H9 (cell line): ENCODE measurements around the gene C1D. TPM values are rescaled to one million over a fixed set of nuclear protein-coding genes. Genes with fewer than 3 reads are reported as not detected.

ENCODE experiments used
- DNase-seq: peaks from one replicate; pipeline ENCODE4 v3.0.0-alpha.2; 2017
- H2AFZ ChIP-seq: one replicate; pipeline ENCODE4 v1.6.1; 2013; ENCODE audit warnings: mild to moderate bottlenecking, low read length, control low read depth, moderate library complexity
- H2AK5ac ChIP-seq: 2 replicates; pipeline ENCODE4 v1.6.1; 2013; ENCODE audit warnings: low read length, control low read depth, mixed read lengths; ENCODE audit not compliant: insufficient read length
- H2BK120ac ChIP-seq: one replicate; pipeline ENCODE4 v1.6.1; 2013; ENCODE audit warnings: low read depth, mild to moderate bottlenecking, low read length, control low read depth, inconsistent platforms; ENCODE audit not compliant: poor library complexity, severe bottlenecking
- H2BK12ac ChIP-seq: 2 replicates; pipeline ENCODE4 v1.6.1; 2013; ENCODE audit warnings: low read length, control low read depth, mixed read lengths, low read depth; ENCODE audit not compliant: insufficient read length
- H2BK15ac ChIP-seq: 2 replicates; pipeline ENCODE4 v1.6.1; 2013; ENCODE audit warnings: low read depth, low read length, control low read depth
- H2BK20ac ChIP-seq: one replicate; pipeline ENCODE4 v1.6.1; 2013; ENCODE audit warnings: low read depth, mild to moderate bottlenecking, low read length, control low read depth, inconsistent platforms; ENCODE audit not compliant: poor library complexity, severe bottlenecking
- H2BK5ac ChIP-seq: 2 replicates; pipeline ENCODE4 v1.6.1; 2013; ENCODE audit warnings: low read length, control low read depth, mixed read lengths; ENCODE audit not compliant: insufficient read length
- H3K14ac ChIP-seq: 2 replicates; pipeline ENCODE4 v1.6.1; 2013; ENCODE audit warnings: low read length, control low read depth; ENCODE audit not compliant: insufficient read depth
- H3K18ac ChIP-seq: 2 replicates; pipeline ENCODE4 v1.6.1; 2013; ENCODE audit warnings: low read depth, mild to moderate bottlenecking, mixed read lengths, low read length, control low read depth; ENCODE audit not compliant: insufficient read length
- H3K23ac ChIP-seq: 2 replicates; pipeline ENCODE4 v1.6.1; 2013; ENCODE audit warnings: low read length, control low read depth, mixed read lengths, low read depth; ENCODE audit not compliant: insufficient read length
- H3K23me2 ChIP-seq: 2 replicates; pipeline ENCODE4 v1.6.1; 2013; ENCODE audit warnings: low read depth, mild to moderate bottlenecking, mixed read lengths, low read length, control low read depth; ENCODE audit not compliant: insufficient read length, poor library complexity, severe bottlenecking
- H3K27ac ChIP-seq: 2 replicates; pipeline ENCODE4 v1.5.1; 2013; ENCODE audit warnings: low read length, control low read depth, mixed read lengths, low read depth; ENCODE audit not compliant: insufficient read length
- H3K27me3 ChIP-seq: 2 replicates; pipeline ENCODE4 v1.6.1; 2013; ENCODE audit warnings: low read length, control low read depth, inconsistent platforms; ENCODE audit not compliant: insufficient read depth
- H3K4ac ChIP-seq: 2 replicates; pipeline ENCODE4 v1.6.1; 2013; ENCODE audit warnings: low read depth, mild to moderate bottlenecking, control low read depth, inconsistent platforms, low read length, moderate library complexity
- H3K4me1 ChIP-seq: 2 replicates; pipeline ENCODE4 v1.6.1; 2013; ENCODE audit warnings: low read length, control low read depth, inconsistent platforms; ENCODE audit not compliant: insufficient read depth
- H3K4me2 ChIP-seq: 2 replicates; pipeline ENCODE4 v1.6.1; 2013; ENCODE audit warnings: low read length, control low read depth, mixed read lengths; ENCODE audit not compliant: insufficient read length, insufficient read depth
- H3K56ac ChIP-seq: 2 replicates; pipeline ENCODE4 v1.6.1; 2013; ENCODE audit warnings: low read depth, mild to moderate bottlenecking, mixed read lengths, low read length, control low read depth; ENCODE audit not compliant: insufficient read length
- H3K79me1 ChIP-seq: 2 replicates; pipeline ENCODE4 v1.6.1; 2013; ENCODE audit warnings: low read depth, mild to moderate bottlenecking, moderate library complexity, low read length, control low read depth, inconsistent platforms; ENCODE audit not compliant: insufficient read depth, poor library complexity, severe bottlenecking
- H3K79me2 ChIP-seq: 2 replicates; pipeline ENCODE4 v1.6.1; 2013; ENCODE audit warnings: low read length, control low read depth, inconsistent platforms; ENCODE audit not compliant: insufficient read depth
- H3K9ac ChIP-seq: 2 replicates; pipeline ENCODE4 v1.6.1; 2013; ENCODE audit warnings: low read length, control low read depth, mixed read lengths; ENCODE audit not compliant: insufficient read length; ENCODE audit errors: extremely low read depth
- H3K9me3 ChIP-seq: one replicate; pipeline ENCODE4 v1.6.1; 2013; ENCODE audit warnings: low read depth, low read length, inconsistent platforms; ENCODE audit not compliant: control insufficient read depth
- H3T11ph ChIP-seq: one replicate; pipeline ENCODE4 v1.6.1; 2013; ENCODE audit warnings: mild to moderate bottlenecking, low read length, control low read depth, inconsistent platforms
- H4K20me1 ChIP-seq: one replicate; pipeline ENCODE4 v1.6.1; 2013; ENCODE audit not compliant: control insufficient read depth, insufficient read length, insufficient read depth
- H4K5ac ChIP-seq: 2 replicates; pipeline ENCODE4 v1.6.1; 2013; ENCODE audit warnings: low read depth, mild to moderate bottlenecking, mixed read lengths, low read length, control low read depth; ENCODE audit not compliant: insufficient read length
- H4K8ac ChIP-seq: replicated peaks from 2 replicates; pipeline ENCODE4 v1.6.1; 2013; ENCODE audit warnings: low read length, control low read depth, mixed read lengths, low read depth; ENCODE audit not compliant: insufficient read length
- H4K91ac ChIP-seq: 2 replicates; pipeline ENCODE4 v1.6.1; 2013; ENCODE audit warnings: low read depth, mild to moderate bottlenecking, moderate library complexity, mixed read lengths, low read length, control low read depth; ENCODE audit not compliant: insufficient read length
- H3K27ac Mint-ChIP-seq, 3 experiments: 2 replicates in 2 of 3; 3 replicates in 1 of 3; pipeline ENCODE4 v1.8.0; 2020 to 2021; ENCODE audit warnings: mixed read lengths in 3 of 3, mild to moderate bottlenecking in 1 of 3, moderate library complexity in 1 of 3
- H3K27me3 Mint-ChIP-seq: 2 replicates; pipeline ENCODE4 v1.8.0; 2021; ENCODE audit warnings: low read depth, mild to moderate bottlenecking, moderate library complexity, mixed read lengths
- H3K36me3 Mint-ChIP-seq, 3 experiments: 2 replicates in 2 of 3; 3 replicates in 1 of 3; pipeline ENCODE4 v1.8.0; 2020 to 2021; ENCODE audit warnings: low read depth in 3 of 3, mixed read lengths in 3 of 3; ENCODE audit not compliant: insufficient read depth in 1 of 3
- H3K4me1 Mint-ChIP-seq, 2 experiments: 2 replicates each; pipeline ENCODE4 v1.8.0; 2020; ENCODE audit warnings: mixed read lengths in 2 of 2
- H3K4me3 Mint-ChIP-seq, 2 experiments: 2 replicates in 1 of 2; 3 replicates in 1 of 2; pipeline ENCODE4 v1.8.0; 2020 to 2021; ENCODE audit warnings: mild to moderate bottlenecking in 2 of 2, mixed read lengths in 2 of 2, moderate library complexity in 1 of 2
- H3K9me3 Mint-ChIP-seq, 2 experiments: 2 replicates in 1 of 2; 3 replicates in 1 of 2; pipeline ENCODE4 v1.8.0; 2020; ENCODE audit warnings: mild to moderate bottlenecking in 2 of 2, mixed read lengths in 2 of 2, moderate library complexity in 1 of 2
- CTCF ChIP-seq: fragments of 200-600 bp; sonication (generic); conservative IDR thresholded peaks from 3 replicates; pipeline ENCODE4 v1.8.0; 2021; ENCODE audit warnings: antibody characterized with exemption, mild to moderate bottlenecking
- total RNA-seq: library from RNA; stranded (reverse); gene quantifications from 2 replicates; pipeline ENCODE4 v1.2.1, GENCODE V29; 2021

Gene C1D
- total RNA-seq, 1 experiment from 2014 or later, result 19.7 TPM

GRCh38 chr2:68103709-68104055 is 40.9 kb upstream of the C1D start:
- H4K5ac ChIP-seq, result no peak overlapping the region
- no peaks in the 10 kb centered on the region for H3K4me1 ChIP-seq
- no peak overlapping the region for H2BK120ac ChIP-seq
- H3K23ac ChIP-seq, result no peak overlapping the region
- Mint-ChIP-seq H3K27ac (no peak overlapping the region), H3K4me3 (no peak overlapping the region), H3K9me3 (peaks cover 4 to 7% of the 10 kb centered on the region in 2 experiments; a peak in 2 of 5 replicates), H3K36me3 (peaks cover 0 to 4% (median 0%) of the 10 kb centered on the region in 3 experiments; a peak in 1 of 7 replicates), H3K4me1 (no peaks in the 10 kb centered on the region), H3K27me3 (no peaks in the 10 kb centered on the region)
- no peak overlapping the region for H2AK5ac ChIP-seq
- no peak overlapping the region for H3K4ac ChIP-seq
- no peak overlapping the region for H3K9ac ChIP-seq
- no peaks in the 10 kb centered on the region for H3K79me2 ChIP-seq
- no peak for DNase-seq
- no peak overlapping the region for H3K56ac ChIP-seq
- H3T11ph ChIP-seq, result no peak overlapping the region
- no peak overlapping the region for H3K27ac ChIP-seq
- no peak overlapping the region for H3K4me2 ChIP-seq
- no peak overlapping the region for H2BK5ac ChIP-seq
- no peak overlapping the region for H2BK12ac ChIP-seq
- no peaks in the 10 kb centered on the region for H4K20me1 ChIP-seq
- H3K79me1 ChIP-seq, result no peaks in the 10 kb centered on the region
- no peak for TF ChIP-seq CTCF
- H3K18ac ChIP-seq, result no peak overlapping the region
- no peak overlapping the region for H3K14ac ChIP-seq
- H3K9me3 ChIP-seq, result no peaks in the 10 kb centered on the region
- no peak overlapping the region for H2BK20ac ChIP-seq
- H3K27me3 ChIP-seq, result no peaks in the 10 kb centered on the region
- no peak overlapping the region for H2AFZ ChIP-seq
- H3K23me2 ChIP-seq, result no peaks in the 10 kb centered on the region
- H4K91ac ChIP-seq, result no peak overlapping the region
- no peak overlapping the region for H4K8ac ChIP-seq
- H2BK15ac ChIP-seq, result no peak overlapping the region
